ENCODE measurements around the gene GOLGA8S.
"Not testable (repeated sequence)": the region's sequence is repeated elsewhere in the genome, so short reads cannot be mapped to it uniquely, and the experiment has no call there.

DNA sequence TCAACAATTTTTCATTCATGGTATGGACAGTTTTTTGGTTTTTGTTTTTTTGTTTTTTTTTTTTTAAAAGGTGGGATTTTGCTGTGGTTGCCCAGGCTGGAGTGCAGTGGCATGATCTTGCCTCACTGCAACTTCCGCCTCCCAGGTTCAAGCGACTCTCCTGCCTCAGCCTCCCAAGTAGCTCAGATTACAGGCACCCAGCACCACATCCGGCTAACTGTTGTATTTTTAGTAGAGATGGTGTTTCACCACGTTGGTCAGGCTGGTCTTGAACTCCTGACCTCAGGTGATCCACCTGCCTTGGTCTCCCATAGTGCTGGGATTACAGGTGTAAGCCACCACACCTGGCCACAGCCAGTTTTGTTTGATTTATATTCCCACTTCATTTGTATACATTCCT is 16.6 kb downstream of the GOLGA8S start:
- not testable (repeated sequence) for TF ChIP-seq CTCF, POLR2A (IDR thresholded peaks at IDR 0.05)
